H1 (cell line): ENCODE measurements around the gene SNAPC2. TPM values are rescaled to one million over a fixed set of nuclear protein-coding genes. Genes with fewer than 3 reads are reported as not detected.

Experiments
- CTCF ChIA-PET: fragments of 300-600 bp; sonication (Branson Sonifier 250); formaldehyde crosslinking; loops from one replicate; lab custom pipeline; 2021; ENCODE audit not compliant: partially characterized antibody; lab: Charles Lee
- POLR2A ChIA-PET: fragments of 300-600 bp; sonication (Branson Sonifier 250); formaldehyde crosslinking; loops from one replicate; lab custom pipeline; 2021; ENCODE audit warnings: inconsistent platforms; ENCODE audit not compliant: partially characterized antibody; lab: Charles Lee
- DNase-seq, 2 experiments: peaks; one replicate each; pipeline versions ENCODE4 v3.0.0 to v3.0.0-alpha.2; 2010 to 2022; ENCODE audit warnings: low spot score in 2 of 2, low read depth in 1 of 2, mixed read lengths in 1 of 2
- FAIRE-seq: peaks from 2 replicates; lab custom pipeline; 2011; peaks lifted over from hg19 to GRCh38; lab: Jason Lieb, UNC
- H2AFZ ChIP-seq: 2 replicates; pipeline ENCODE4 v1.8.1; 2012; ENCODE audit warnings: low read length, inconsistent platforms
- H2AK5ac ChIP-seq: 2 replicates; pipeline ENCODE4 v1.6.1; 2013; ENCODE audit warnings: low read depth, low read length
- H2BK120ac ChIP-seq: replicated peaks from 2 replicates; pipeline ENCODE3; 2013; ENCODE audit warnings: low read depth, low read length, inconsistent platforms
- H2BK12ac ChIP-seq: 2 replicates; pipeline ENCODE4 v1.6.1; 2013; ENCODE audit warnings: low read depth, low read length
- H2BK15ac ChIP-seq: 2 replicates; pipeline ENCODE4 v1.6.1; 2013; ENCODE audit warnings: low read length
- H2BK20ac ChIP-seq: 2 replicates; pipeline ENCODE4 v1.6.1; 2013; ENCODE audit warnings: low read length
- H2BK5ac ChIP-seq: 2 replicates; pipeline ENCODE4 v1.6.1; 2013; ENCODE audit warnings: low read depth, low read length
- H3K14ac ChIP-seq: 2 replicates; pipeline ENCODE4 v1.6.1; 2013; ENCODE audit warnings: inconsistent platforms; ENCODE audit not compliant: insufficient read length
- H3K18ac ChIP-seq: 2 replicates; pipeline ENCODE4 v1.6.1; 2013; ENCODE audit warnings: low read length; ENCODE audit errors: extremely low read depth
- H3K23ac ChIP-seq: 2 replicates; pipeline ENCODE4 v1.6.1; 2013; ENCODE audit warnings: inconsistent platforms; ENCODE audit not compliant: insufficient read length
- H3K23me2 ChIP-seq: 2 replicates; pipeline ENCODE4 v1.6.1; 2013; ENCODE audit warnings: low read depth, low read length
- H3K27ac ChIP-seq: 2 replicates; pipeline ENCODE4 v1.6.1; 2011; ENCODE audit warnings: low read depth, low read length, inconsistent platforms
- H3K27me3 ChIP-seq, 4 experiments: replicated peaks in 1 of 4; 1 replicate in 1 of 4; 2 replicates in 3 of 4; pipeline versions ENCODE4 v1.6.1 to v1.8.1; 2011 to 2013; ENCODE audit warnings: low read length in 3 of 4, mild to moderate bottlenecking in 3 of 4, inconsistent platforms in 2 of 4, mixed read lengths in 2 of 4, moderate library complexity in 1 of 4; ENCODE audit not compliant: control insufficient read depth in 3 of 4, insufficient read depth in 3 of 4; ENCODE audit errors: extremely low read depth in 1 of 4
- H3K36me3 ChIP-seq, 4 experiments: 2 replicates each; pipeline versions ENCODE4 v1.6.1 to v1.8.1; 2011 to 2013; ENCODE audit warnings: mild to moderate bottlenecking in 4 of 4, low read length in 3 of 4, moderate library complexity in 2 of 4, control low read depth in 1 of 4, inconsistent platforms in 1 of 4; ENCODE audit not compliant: insufficient read depth in 4 of 4, control insufficient read depth in 2 of 4
- H3K4ac ChIP-seq: replicated peaks from 2 replicates; pipeline ENCODE3; 2013; ENCODE audit warnings: low read length, low read depth, mixed read lengths, inconsistent platforms; ENCODE audit not compliant: insufficient read length
- H3K4me1 ChIP-seq, 4 experiments: replicated peaks in 1 of 4; 1 replicate in 1 of 4; 2 replicates in 3 of 4; pipeline versions ENCODE4 v1.6.1 to v1.8.1; 2011 to 2013; ENCODE audit warnings: low read length in 3 of 4, inconsistent platforms in 2 of 4, mixed read lengths in 1 of 4; ENCODE audit not compliant: insufficient read depth in 4 of 4, control insufficient read depth in 3 of 4
- H3K4me2 ChIP-seq, 2 experiments: 2 replicates each; pipeline versions ENCODE4 v1.6.1 to v1.8.1; 2011 to 2013; ENCODE audit warnings: low read depth in 2 of 2, low read length in 2 of 2, control low read depth in 1 of 2, inconsistent platforms in 1 of 2, mild to moderate bottlenecking in 1 of 2; ENCODE audit not compliant: insufficient read depth in 1 of 2
- H3K4me3 ChIP-seq, 4 experiments: fragments of 200-600, 300-600 bp in 1 of 4; sonication (generic), shearing (Covaris generic), sonication (Bioruptor Twin) in 1 of 4; 2 replicates each; pipeline versions ENCODE4 v1.5.1 to v1.8.1; 2011 to 2016; ENCODE audit warnings: low read length in 4 of 4, low read depth in 3 of 4, control low read depth in 2 of 4, inconsistent platforms in 2 of 4, mild to moderate bottlenecking in 2 of 4, mixed read lengths in 1 of 4, moderate library complexity in 1 of 4; ENCODE audit not compliant: insufficient read depth in 2 of 4; ENCODE audit errors: extremely low read depth in 1 of 4
- H3K56ac ChIP-seq: replicated peaks from 2 replicates; pipeline ENCODE3; 2013; ENCODE audit warnings: low read depth, mild to moderate bottlenecking, mixed read lengths, low read length, inconsistent platforms; ENCODE audit not compliant: insufficient read length
- H3K79me1 ChIP-seq: 2 replicates; pipeline ENCODE4 v1.6.1; 2013; ENCODE audit warnings: low read depth, low read length, control low read depth
- H3K79me2 ChIP-seq, 2 experiments: 2 replicates each; pipeline versions ENCODE4 v1.6.1 to v1.8.1; 2012 to 2013; ENCODE audit warnings: low read length in 2 of 2, mild to moderate bottlenecking in 2 of 2, inconsistent platforms in 1 of 2; ENCODE audit not compliant: insufficient read depth in 2 of 2, control insufficient read depth in 1 of 2
- H3K9ac ChIP-seq, 4 experiments: replicated peaks in 1 of 4; 1 replicate in 1 of 4; 2 replicates in 3 of 4; pipeline versions ENCODE4 v1.6.1 to v1.8.1; 2011 to 2013; ENCODE audit warnings: low read depth in 3 of 4, low read length in 3 of 4, control low read depth in 2 of 4, mild to moderate bottlenecking in 2 of 4, moderate library complexity in 2 of 4, inconsistent platforms in 1 of 4; ENCODE audit errors: extremely low read depth in 1 of 4
- H3K9me3 ChIP-seq, 2 experiments: 2 replicates each; pipeline versions ENCODE4 v1.6.1 to v1.8.1; 2012 to 2013; ENCODE audit warnings: mild to moderate bottlenecking in 2 of 2, moderate library complexity in 2 of 2, control low read depth in 1 of 2, inconsistent platforms in 1 of 2, low read depth in 1 of 2, low read length in 1 of 2, mixed read lengths in 1 of 2; ENCODE audit not compliant: insufficient read depth in 2 of 2
- H4K20me1 ChIP-seq, 2 experiments: replicated peaks in 1 of 2; 2 replicates each; pipeline versions ENCODE3 to v1.8.1; 2011 to 2013; ENCODE audit warnings: inconsistent platforms in 2 of 2, low read length in 2 of 2, mild to moderate bottlenecking in 1 of 2; ENCODE audit not compliant: insufficient read depth in 2 of 2, control insufficient read depth in 1 of 2
- H4K5ac ChIP-seq: 2 replicates; pipeline ENCODE4 v1.6.1; 2013; ENCODE audit warnings: low read length, low read depth, mixed read lengths, inconsistent platforms; ENCODE audit not compliant: insufficient read length
- H4K8ac ChIP-seq: 2 replicates; pipeline ENCODE4 v1.8.0; 2013; ENCODE audit warnings: mild to moderate bottlenecking, moderate library complexity, low read length, inconsistent platforms; ENCODE audit not compliant: insufficient read depth; ENCODE audit errors: extremely low read depth
- H4K91ac ChIP-seq: replicated peaks from 2 replicates; pipeline ENCODE3; 2013; ENCODE audit warnings: low read length, mixed read lengths, inconsistent platforms; ENCODE audit not compliant: insufficient read length
- CREB1 ChIP-seq: IDR thresholded peaks from 2 replicates; pipeline ENCODE4 v1.6.1; 2012; ENCODE audit warnings: inconsistent platforms
- GTF2F1 ChIP-seq: IDR thresholded peaks from 2 replicates; pipeline ENCODE4 v1.6.1; 2012; ENCODE audit warnings: low read depth, low read length, improper control_type of control experiment, borderline replicate concordance
- HDAC2 ChIP-seq, 2 experiments: fragments of 300-600 bp in 1 of 2; sonication (generic) in 1 of 2; IDR thresholded peaks; 2 replicates each; pipeline ENCODE4 v1.6.1; 2011 to 2012; ENCODE audit warnings: low read depth in 2 of 2, low read length in 2 of 2, mild to moderate bottlenecking in 2 of 2, moderate library complexity in 2 of 2, borderline replicate concordance in 1 of 2, inconsistent platforms in 1 of 2
- HDAC6 ChIP-seq: IDR thresholded peaks from one replicate; pipeline ENCODE4 v1.7.1; 2012; ENCODE audit warnings: low read depth, mild to moderate bottlenecking, inconsistent platforms, low read length, moderate library complexity
- JUND ChIP-seq: IDR thresholded peaks from 2 replicates; pipeline ENCODE4 v1.6.1; 2011; ENCODE audit warnings: mild to moderate bottlenecking, improper control_type of control experiment, low read length
- NRF1 ChIP-seq: IDR thresholded peaks from 2 replicates; pipeline ENCODE4 v1.6.1; 2011; ENCODE audit warnings: mild to moderate bottlenecking, low read depth, low read length, improper control_type of control experiment
- RAD21 ChIP-seq, 2 experiments: IDR thresholded peaks in 1 of 2; conservative IDR thresholded peaks in 1 of 2; 2 replicates each; pipeline ENCODE4 v1.6.1; 2011; ENCODE audit warnings: low read depth in 2 of 2, low read length in 2 of 2, improper control_type of control experiment in 1 of 2, inconsistent platforms in 1 of 2, mild to moderate bottlenecking in 1 of 2, moderate library complexity in 1 of 2
- SAP30 ChIP-seq: fragments of 300-600 bp; sonication (generic); IDR thresholded peaks from 2 replicates; pipeline ENCODE4 v1.7.1; 2012; ENCODE audit warnings: low read length, moderate library complexity, mild to moderate bottlenecking, inconsistent platforms; ENCODE audit not compliant: insufficient read depth, insufficient replicate concordance
- SIX5 ChIP-seq: IDR thresholded peaks from 2 replicates; pipeline ENCODE4 v1.6.1; 2011; ENCODE audit warnings: mild to moderate bottlenecking, low read depth, low read length
- SP1 ChIP-seq: IDR thresholded peaks from 2 replicates; pipeline ENCODE4 v1.6.1; 2011; ENCODE audit warnings: low read depth, low read length
- SP2 ChIP-seq: IDR thresholded peaks from 2 replicates; pipeline ENCODE4 v1.6.1; 2012; ENCODE audit warnings: mild to moderate bottlenecking, low read length, inconsistent platforms
- TAF7 ChIP-seq: optimal IDR thresholded peaks from 2 replicates; pipeline ENCODE3; 2011; ENCODE audit warnings: low read depth, mild to moderate bottlenecking, inconsistent platforms, low read length, moderate library complexity, borderline replicate concordance
- WGBS, 2 experiments: shearing (Covaris generic) in 1 of 2; methylation state at CpG; one replicate each; pipeline versions ENCODE4 v1.1.6 to v1.1.7; 2013 to 2015; ENCODE audit warnings: low lambda C conversion rate in 2 of 2, mixed read lengths in 2 of 2, inconsistent platforms in 1 of 2, low coverage in 1 of 2, missing lambda C conversion rate in 1 of 2; ENCODE audit not compliant: insufficient replicate concordance in 2 of 2, insufficient coverage in 1 of 2, insufficient read length in 1 of 2; ENCODE audit errors: extremely low coverage in 1 of 2, missing lambda C conversion rate in 1 of 2; 5-methylcytosine and 5-hydroxymethylcytosine counted together
- polyA plus RNA-seq, 7 experiments: library from polyadenylated mRNA; depleted of rRNA in 3 of 7; stranded (reverse) in 5 of 7; unstranded in 2 of 7; fragments of >200 nt in 5 of 7; fragments of 200-250 nt in 2 of 7; gene quantifications; 1 replicate in 5 of 7; 2 replicates in 1 of 7; 4 replicates in 1 of 7; pipeline versions ENCODE4 v1.2.1 to v1.2.3, GENCODE V29; 2011 to 2013; ENCODE audit warnings: missing spikeins in 2 of 7, mixed read lengths in 2 of 7
- total RNA-seq: library from RNA; stranded (reverse); fragmentation: NEBNext Ultra II Directional; extraction: Animal tissue kit (Norgen Biotek cat#: 25700); gene quantifications from 2 replicates; pipeline ENCODE4 v1.2.1, GENCODE V29; 2021

Gene SNAPC2
- total and polyA plus RNA-seq, 2 of the 8 experiments (the other 6 are each of a cell fraction or from before 2014, with no cell fraction given), result 18.2 to 20.3 TPM

DNA sequence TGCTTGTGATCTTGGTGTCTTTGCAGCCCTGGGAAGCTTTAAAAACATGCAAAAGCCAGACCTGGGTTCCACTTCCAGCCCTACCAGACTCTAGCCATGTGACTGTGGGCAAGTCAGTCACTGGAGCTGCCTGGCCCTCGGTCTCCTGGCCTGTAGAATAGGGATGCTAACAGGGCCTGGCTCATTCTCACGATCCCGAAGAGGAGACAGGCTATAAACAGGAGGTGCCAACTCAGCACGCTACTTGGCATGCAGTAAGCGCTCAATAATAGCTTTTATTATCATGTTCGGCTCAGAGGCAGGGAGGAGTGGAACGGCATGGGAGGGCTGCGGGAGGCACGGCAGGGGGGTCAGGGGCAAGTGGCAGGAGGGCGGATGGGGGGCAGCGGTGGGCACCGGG lies 4.1 kb downstream of the SNAPC2 start:
- H3K9ac ChIP-seq, result no peak overlapping the region
- ChIA-PET CTCF (interaction anchor here (0.5 to 5.7 kb wide), 9 partner anchors 12 to 71 kb away, joined by 3 to 31 read pairs (median 3); no protein-coding TSS in a partner anchor), POLR2A (interaction anchor here (0.7 to 10.6 kb wide), 5 partner anchors 16 to 383 kb away, joined by 3 to 106 read pairs (median 4); partner anchors contain the start of gene TIMM44)
- no peak overlapping the region for H2BK15ac ChIP-seq
- H3K4me2 ChIP-seq, result peak overlapping the region in 1 of 2 experiments; percentile 4; a peak in 1 of 4 replicates
- no peak overlapping the region for H3K56ac ChIP-seq
- H4K8ac ChIP-seq, result no peak overlapping the region; the same call in 1 of the 2 replicates
- no peaks in the 10 kb centered on the region for H3K27me3 ChIP-seq
- no peaks in the 10 kb centered on the region for H3K79me1 ChIP-seq
- no peak overlapping the region for H4K5ac ChIP-seq
- no peak overlapping the region for H2AFZ ChIP-seq
- no peak overlapping the region for H2BK120ac ChIP-seq
- H3K4me1 ChIP-seq, result peaks cover 0 to 19% (median 6%) of the 10 kb centered on the region in 4 experiments; a peak in 5 of 7 replicates
- FAIRE-seq (no peak), DNase-seq (no peak)
- no peak overlapping the region for H3K27ac ChIP-seq
- H3K23me2 ChIP-seq, result peaks cover 13% of the 10 kb centered on the region
- no peak overlapping the region for H3K23ac ChIP-seq
- no peak overlapping the region for H2BK12ac ChIP-seq
- no peak overlapping the region for H3K4ac ChIP-seq
- 90% methylated on average over 12 of the region's 12 CpGs; no CpG with 5 or more reads in 1 of the 2 experiments for WGBS, 2 experiments
- peaks cover 0 to 3% (median 0%) of the 10 kb centered on the region in 4 experiments; a peak in 2 of 8 replicates for H3K36me3 ChIP-seq
- no peak overlapping the region for H2AK5ac ChIP-seq
- no peak overlapping the region for H4K91ac ChIP-seq
- H3K79me2 ChIP-seq, result no peaks in the 10 kb centered on the region
- H3K4me3 ChIP-seq, result no peak overlapping the region
- H3K14ac ChIP-seq, result no peak overlapping the region
- H3K18ac ChIP-seq, result no peak overlapping the region
- no peak overlapping the region for H2BK20ac ChIP-seq
- H4K20me1 ChIP-seq, result peaks cover 13 to 24% of the 10 kb centered on the region in 2 experiments
- no peaks in the 10 kb centered on the region for H3K9me3 ChIP-seq
- H2BK5ac ChIP-seq, result no peak overlapping the region
- TF ChIP-seq HDAC6, result no peak
- TF ChIP-seq RAD21 (IDR thresholded peaks at IDR 0.05 in 1 of 2, conservative IDR thresholded peaks at IDR 0.05 in 1 of 2; ENCODE audit: low read depth in 2 of 2, low read length in 2 of 2), result no peak
- TF ChIP-seq TAF7, result no peak
- TF ChIP-seq SP2, result no peak
- TF ChIP-seq SAP30, result no peak
- no peak for TF ChIP-seq NRF1
- no peak for TF ChIP-seq JUND
- no peak for TF ChIP-seq CREB1
- TF ChIP-seq SIX5, result no peak
- TF ChIP-seq SP1, result no peak
- no peak for TF ChIP-seq GTF2F1
- TF ChIP-seq HDAC2 (IDR thresholded peaks at IDR 0.05; ENCODE audit: borderline replicate concordance in 1 of 2, low read depth in 2 of 2, low read length in 2 of 2), result no peak
